Measurements from ENCODE around the gene PCDHB8.
"Not testable (repeated sequence)": the region's sequence is repeated elsewhere in the genome, so short reads cannot be mapped to it uniquely, and the experiment has no call there.

The PCDHB8 gene

DNA sequence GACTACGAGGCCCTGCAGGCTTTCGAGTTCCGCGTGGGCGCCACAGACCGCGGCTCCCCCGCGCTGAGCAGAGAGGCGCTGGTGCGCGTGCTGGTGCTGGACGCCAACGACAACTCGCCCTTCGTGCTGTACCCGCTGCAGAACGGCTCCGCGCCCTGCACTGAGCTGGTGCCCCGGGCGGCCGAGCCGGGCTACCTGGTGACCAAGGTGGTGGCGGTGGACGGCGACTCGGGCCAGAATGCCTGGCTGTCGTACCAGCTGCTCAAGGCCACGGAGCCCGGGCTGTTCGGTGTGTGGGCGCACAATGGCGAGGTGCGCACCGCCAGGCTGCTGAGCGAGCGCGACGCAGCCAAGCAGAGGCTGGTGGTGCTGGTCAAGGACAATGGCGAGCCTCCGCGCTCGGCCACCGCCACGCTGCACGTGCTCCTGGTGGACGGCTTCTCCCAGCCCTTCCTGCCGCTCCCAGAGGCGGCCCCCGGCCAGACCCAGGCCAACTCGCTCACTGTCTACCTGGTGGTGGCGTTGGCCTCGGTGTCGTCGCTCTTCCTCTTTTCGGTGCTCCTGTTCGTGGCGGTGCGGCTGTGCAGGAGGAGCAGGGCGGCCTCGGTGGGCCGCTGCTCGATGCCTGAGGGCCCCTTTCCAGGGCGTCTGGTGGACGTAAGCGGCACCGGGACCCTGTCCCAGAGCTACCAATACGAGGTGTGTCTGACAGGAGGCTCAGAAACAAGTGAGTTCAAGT is 6.7 kb downstream of the PCDHB8 start:
- not testable (repeated sequence) for DNase-seq

DNA sequence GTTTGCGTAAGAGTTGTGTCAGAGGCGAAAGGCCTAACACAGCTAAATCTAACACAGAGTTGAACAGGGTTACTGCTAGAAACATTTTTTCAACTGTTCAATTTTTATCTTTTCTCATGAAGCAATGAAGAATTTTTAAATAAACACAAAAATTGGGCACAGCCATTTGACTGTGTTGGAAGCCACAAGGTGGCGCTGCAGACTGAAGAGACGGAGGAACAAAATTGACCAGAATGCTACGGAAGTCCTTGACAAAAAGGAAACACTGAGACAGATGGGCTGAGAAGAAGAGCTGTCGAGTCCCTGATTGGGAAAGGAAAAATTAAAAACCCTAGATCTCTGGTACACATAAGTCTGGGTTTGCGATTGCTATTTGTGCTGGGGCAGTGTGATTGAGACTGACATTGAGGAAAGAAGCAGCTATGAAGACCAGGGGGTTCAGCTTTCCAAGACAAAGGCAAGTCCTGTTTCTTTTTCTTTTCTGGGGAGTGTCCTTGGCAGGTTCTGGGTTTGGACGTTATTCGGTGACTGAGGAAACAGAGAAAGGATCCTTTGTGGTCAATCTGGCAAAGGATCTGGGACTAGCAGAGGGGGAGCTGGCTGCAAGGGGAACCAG is 9.4 kb downstream of the PCDHB8 start, which contains the start of gene PCDHB9:
PCDHB9 (plus strand) TSS at position 265 of the 616 bp plus-strand sequence; CDS start at position 423, 158 bp downstream.
- DNase-seq, result peak; percentile 75

- not testable (repeated sequence) for DNase-seq
These were observed 11.1 kb downstream of the PCDHB8 start for GRCh38 chr5:141188682-141189081.

GRCh38 chr5:141189131-141189530 is 11.5 kb downstream of the PCDHB8 start:
- DNase-seq, result not testable (repeated sequence)

GRCh38 chr5:141192110-141192725 is 14.6 kb downstream of the PCDHB8 start, which contains the start of gene PCDHB10:
PCDHB10 (plus strand) TSS chr5:141192353; CDS start chr5:141192553, 200 bp downstream.
- peak; percentile 89 for DNase-seq

DNA sequence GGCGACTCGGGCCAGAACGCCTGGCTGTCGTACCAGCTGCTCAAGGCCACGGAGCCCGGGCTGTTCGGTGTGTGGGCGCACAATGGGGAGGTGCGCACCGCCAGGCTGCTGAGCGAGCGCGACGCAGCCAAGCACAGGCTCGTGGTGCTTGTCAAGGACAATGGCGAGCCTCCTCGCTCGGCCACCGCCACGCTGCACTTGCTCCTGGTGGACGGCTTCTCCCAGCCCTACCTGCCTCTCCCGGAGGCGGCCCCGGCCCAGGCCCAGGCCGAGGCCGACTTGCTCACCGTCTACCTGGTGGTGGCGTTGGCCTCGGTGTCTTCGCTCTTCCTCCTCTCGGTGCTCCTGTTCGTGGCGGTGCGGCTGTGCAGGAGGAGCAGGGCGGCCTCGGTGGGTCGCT is 16.7 kb downstream of the PCDHB8 start:
- DNase-seq, result not testable (repeated sequence)

GRCh38 chr5:141196363-141196762 is 18.8 kb downstream of the PCDHB8 start:
- DNase-seq, result no peak

DNA sequence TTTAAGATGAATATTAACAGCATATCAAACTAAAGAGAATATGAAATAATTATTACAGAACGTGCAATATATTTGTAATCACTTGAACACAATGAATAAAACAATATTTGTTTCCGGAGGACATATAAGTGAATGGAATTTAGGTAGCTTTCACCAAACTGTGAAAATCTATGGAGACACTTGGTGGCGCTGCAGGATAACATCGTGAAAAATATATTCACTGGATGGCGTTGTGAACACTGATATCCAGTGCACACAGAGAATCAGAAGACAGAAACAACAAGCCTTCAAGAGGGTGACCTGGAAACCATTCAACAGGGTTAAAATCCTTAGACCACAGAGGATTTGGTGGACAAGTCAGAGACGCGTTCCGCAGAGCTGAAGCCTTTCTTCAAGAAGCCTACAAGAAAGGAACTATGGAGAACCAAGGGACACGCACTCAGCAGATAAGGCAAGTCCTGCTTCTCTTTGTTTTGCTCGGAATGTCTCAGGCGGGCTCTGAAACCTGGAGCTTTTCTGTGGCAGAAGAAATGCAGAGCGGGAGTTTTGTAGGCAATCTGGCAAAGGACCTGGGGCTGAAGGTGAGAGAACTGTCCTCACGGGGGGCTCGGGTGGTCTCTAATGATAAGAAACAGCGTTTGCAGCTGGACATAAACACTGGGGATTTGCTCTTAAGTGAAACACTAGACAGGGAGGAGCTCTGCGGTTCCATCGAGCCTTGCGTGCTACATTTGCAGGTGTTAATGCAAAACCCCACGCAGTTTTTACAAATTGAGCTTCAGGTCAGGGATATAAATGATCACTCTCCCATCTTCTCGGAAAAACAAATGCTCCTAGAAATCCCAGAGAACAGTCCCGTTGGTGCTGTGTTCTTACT is 22.0 kb downstream of the PCDHB8 start, which contains the start of gene PCDHB11:
PCDHB11 (plus strand) TSS at position 269 of the 877 bp plus-strand sequence; CDS start at position 417, 148 bp downstream.
- DNase-seq, result peak; percentile 85

DNA sequence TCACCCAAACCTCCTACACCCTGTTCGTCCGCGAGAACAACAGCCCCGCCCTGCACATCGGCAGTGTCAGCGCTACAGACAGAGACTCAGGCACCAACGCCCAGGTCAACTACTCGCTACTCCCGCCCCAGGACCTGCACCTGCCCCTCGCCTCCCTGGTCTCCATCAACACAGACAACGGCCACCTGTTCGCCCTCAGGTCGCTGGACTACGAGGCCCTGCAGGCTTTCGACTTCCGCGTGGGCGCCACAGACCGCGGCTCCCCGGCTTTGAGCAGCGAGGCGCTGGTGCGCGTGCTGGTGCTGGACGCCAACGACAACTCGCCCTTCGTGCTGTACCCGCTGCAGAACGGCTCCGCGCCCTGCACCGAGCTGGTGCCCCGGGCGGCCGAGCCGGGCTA is 23.5 kb downstream of the PCDHB8 start:
- not testable (repeated sequence) for DNase-seq

DNA sequence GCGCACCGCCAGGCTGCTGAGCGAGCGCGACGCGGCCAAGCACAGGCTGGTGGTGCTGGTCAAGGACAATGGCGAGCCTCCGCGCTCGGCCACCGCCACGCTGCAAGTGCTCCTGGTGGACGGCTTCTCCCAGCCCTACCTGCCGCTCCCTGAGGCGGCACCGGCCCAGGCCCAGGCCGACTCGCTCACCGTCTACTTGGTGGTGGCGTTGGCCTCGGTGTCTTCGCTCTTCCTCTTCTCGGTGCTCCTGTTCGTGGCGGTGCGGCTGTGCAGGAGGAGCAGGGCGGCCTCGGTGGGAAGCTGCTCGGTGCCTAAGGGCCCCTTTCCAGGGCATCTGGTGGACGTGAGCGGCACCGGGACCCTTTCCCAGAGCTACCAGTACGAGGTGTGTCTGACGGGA is 24.1 kb downstream of the PCDHB8 start:
- not testable (repeated sequence) for DNase-seq

DNA sequence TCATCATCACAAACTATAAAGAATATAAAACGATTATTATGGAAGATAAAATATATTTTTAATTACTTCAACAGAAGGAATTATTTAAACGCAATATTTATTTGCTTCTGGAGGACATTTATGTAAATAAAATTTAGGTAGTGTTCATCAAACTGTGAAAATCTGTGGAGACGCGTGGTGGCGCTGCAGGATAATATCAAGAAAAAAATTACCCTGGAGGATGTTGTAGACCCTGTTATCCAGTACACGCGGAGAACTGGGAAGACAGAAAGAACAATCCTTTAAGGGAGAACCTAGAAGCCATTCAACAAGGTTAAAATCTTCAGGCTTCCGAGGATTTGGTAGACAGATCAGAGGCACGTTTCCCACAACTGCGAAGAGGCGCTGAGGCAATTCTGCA is 30.9 kb downstream of the PCDHB8 start, which contains the start of gene PCDHB12:
PCDHB12 (plus strand) TSS at position 242 of the 400 bp plus-strand sequence. CDS start 189 bp downstream, outside the sequence.
- peak; percentile 79 for DNase-seq

DNA sequence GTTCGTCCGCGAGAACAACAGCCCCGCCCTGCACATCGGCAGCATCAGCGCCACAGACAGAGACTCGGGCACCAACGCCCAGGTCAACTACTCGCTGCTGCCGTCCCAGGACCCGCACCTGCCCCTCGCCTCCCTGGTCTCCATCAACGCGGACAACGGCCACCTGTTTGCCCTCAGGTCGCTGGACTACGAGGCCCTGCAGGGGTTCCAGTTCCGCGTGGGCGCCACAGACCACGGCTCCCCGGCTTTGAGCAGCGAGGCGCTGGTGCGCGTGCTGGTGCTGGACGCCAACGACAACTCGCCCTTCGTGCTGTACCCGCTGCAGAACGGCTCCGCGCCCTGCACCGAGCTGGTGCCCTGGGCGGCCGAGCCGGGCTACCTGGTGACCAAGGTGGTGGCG is 32.7 kb downstream of the PCDHB8 start:
- not testable (repeated sequence) for DNase-seq

- not testable (repeated sequence) for DNase-seq
These were observed 33.3 kb downstream of the PCDHB8 start for GRCh38 chr5:141210849-141211248.

DNA sequence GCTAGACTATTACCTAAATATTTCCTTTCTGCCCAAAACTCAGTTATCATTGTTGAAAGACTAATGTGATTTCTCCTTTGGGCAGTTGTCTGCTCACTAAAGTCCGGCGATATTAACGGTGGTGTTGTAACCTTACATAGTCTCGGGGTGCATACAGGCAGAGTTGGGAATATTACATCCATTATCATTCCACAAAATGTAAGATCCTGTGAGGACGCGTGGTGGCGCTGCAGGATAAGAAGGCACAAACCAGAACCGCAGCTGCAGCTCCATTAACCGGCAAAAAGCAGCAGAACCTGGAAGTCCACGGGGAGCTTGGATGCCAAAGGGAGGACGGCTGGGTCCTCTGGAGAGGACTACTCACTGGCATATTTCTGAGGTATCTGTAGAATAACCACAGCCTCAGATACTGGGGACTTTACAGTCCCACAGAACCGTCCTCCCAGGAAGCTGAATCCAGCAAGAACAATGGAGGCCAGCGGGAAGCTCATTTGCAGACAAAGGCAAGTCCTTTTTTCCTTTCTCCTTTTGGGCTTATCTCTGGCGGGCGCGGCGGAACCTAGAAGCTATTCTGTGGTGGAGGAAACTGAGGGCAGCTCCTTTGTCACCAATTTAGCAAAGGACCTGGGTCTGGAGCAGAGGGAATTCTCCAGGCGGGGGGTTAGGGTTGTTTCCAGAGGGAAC is 36.2 kb downstream of the PCDHB8 start, which contains the start of gene PCDHB13:
PCDHB13 (plus strand) TSS at position 264 of the 684 bp plus-strand sequence; CDS start at position 469, 205 bp downstream.
- DNase-seq, result peak; percentile 15

DNA sequence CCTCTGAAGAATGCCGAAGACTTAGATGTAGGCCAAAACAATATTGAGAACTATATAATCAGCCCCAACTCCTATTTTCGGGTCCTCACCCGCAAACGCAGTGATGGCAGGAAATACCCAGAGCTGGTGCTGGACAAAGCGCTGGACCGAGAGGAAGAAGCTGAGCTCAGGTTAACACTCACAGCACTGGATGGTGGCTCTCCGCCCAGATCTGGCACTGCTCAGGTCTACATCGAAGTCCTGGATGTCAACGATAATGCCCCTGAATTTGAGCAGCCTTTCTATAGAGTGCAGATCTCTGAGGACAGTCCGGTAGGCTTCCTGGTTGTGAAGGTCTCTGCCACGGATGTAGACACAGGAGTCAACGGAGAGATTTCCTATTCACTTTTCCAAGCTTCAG is 37.0 kb downstream of the PCDHB8 start:
- not testable (repeated sequence) for DNase-seq

DNA sequence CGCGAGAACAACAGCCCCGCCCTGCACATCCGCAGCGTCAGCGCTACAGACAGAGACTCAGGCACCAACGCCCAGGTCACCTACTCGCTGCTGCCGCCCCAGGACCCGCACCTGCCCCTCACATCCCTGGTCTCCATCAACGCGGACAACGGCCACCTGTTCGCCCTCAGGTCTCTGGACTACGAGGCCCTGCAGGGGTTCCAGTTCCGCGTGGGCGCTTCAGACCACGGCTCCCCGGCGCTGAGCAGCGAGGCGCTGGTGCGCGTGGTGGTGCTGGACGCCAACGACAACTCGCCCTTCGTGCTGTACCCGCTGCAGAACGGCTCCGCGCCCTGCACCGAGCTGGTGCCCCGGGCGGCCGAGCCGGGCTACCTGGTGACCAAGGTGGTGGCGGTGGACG is 37.9 kb downstream of the PCDHB8 start:
- DNase-seq, result not testable (repeated sequence)

- not testable (repeated sequence) for DNase-seq
These were observed 38.4 kb downstream of the PCDHB8 start for GRCh38 chr5:141216035-141216434.

- DNase-seq, result peak; percentile 82
These were observed 45.7 kb downstream of the PCDHB8 start, which contains the start of gene PCDHB14 for GRCh38 chr5:141223112-141223783. PCDHB14 (plus strand) TSS chr5:141223343; CDS start chr5:141223506, 163 bp downstream.

DNA sequence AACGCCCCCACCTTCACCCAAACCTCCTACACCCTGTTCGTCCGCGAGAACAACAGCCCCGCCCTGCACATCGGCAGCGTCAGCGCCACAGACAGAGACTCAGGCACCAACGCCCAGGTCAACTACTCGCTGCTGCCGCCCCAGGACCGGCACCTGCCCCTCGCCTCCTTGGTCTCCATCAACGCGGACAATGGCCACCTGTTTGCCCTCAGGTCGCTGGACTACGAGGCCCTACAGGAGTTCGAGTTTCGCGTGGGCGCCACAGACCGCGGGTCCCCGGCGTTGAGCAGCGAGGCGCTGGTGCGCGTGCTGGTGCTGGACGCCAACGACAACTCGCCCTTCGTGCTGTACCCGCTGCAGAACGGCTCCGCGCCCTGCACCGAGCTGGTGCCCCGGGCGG is 47.3 kb downstream of the PCDHB8 start:
- not testable (repeated sequence) for DNase-seq

- DNase-seq, result not testable (repeated sequence)
These were observed 47.8 kb downstream of the PCDHB8 start for GRCh38 chr5:141225421-141225820.

Data from NCI-H748 treated with DMSO at 0.1 percent for 48 hours (cell line).